Measurements from ENCODE around the gene PPP2R5D. TPM values are rescaled to one million over a fixed set of nuclear protein-coding genes. Genes with fewer than 3 reads are reported as not detected.

Gene PPP2R5D
- total RNA-seq, 1 experiment from 2014 or later: 52.7 TPM

DNA sequence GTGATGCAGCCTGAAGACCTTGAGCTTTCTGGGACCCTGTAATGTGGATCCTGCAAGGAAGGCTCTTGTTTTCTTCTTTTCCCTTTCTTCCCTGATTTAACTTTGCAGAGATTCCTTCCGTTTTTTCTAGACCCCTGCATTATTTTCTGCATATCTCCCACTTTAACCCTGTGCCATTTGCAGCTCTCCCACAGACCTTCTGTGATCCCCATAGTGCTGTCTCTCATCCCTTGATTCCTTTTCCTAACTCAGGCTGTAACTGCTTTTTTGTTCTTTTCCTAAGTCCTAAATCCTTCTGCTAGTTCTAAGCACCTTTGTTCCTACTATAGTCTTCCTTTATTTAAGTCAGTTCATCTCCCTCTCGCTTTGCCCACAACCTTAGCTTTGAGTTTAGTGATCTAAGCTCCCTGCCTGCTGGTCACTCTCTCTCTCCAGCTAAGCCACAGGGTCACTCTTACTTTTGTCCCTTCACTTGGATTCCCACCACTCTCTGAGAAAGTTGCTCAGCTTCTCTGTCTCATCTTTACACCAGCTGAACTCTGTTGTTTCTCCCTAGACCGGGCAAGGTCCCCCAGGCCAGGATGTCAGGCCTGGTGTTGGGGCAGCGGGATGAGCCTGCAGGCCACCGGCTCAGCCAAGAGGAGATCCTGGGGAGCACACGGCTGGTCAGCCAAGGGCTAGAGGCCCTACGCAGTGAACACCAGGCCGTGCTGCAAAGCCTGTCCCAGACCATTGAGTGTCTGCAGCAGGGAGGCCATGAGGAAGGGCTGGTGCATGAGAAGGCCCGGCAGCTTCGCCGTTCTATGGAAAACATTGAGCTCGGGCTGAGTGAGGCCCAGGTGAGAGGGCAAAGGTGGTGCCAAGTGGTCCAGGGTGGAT is 76.6 kb downstream of the PPP2R5D start:
- Mint-ChIP-seq H3K27ac (peak overlapping the region; percentile 66), H3K27me3 (ENCODE audit: low read depth) (no peaks in the 10 kb centered on the region), H3K4me1 (peaks cover 21% of the 10 kb centered on the region), H3K4me3 (peak overlapping the region; percentile 91), H3K36me3 (peaks cover 15% of the 10 kb centered on the region), H3K9me3 (no peaks in the 10 kb centered on the region)
- ATAC-seq: no peak
- no peak for TF ChIP-seq ZNF232 (CRISPR knock-in tag; IDR thresholded peaks at IDR 0.05)
- no peak for TF ChIP-seq SOX15 (CRISPR knock-in tag; IDR thresholded peaks at IDR 0.05)
- TF ChIP-seq JAZF1 (CRISPR knock-in tag; IDR thresholded peaks at IDR 0.05): no peak
- no peak for TF ChIP-seq KAT7 (CRISPR knock-in tag; IDR thresholded peaks at IDR 0.05; ENCODE audit: borderline replicate concordance)
- no peak for TF ChIP-seq ATF1 (CRISPR knock-in tag; IDR thresholded peaks at IDR 0.05)
- TF ChIP-seq HMGXB4 (CRISPR knock-in tag; IDR thresholded peaks at IDR 0.05): no peak
- no peak for TF ChIP-seq CREB1 (CRISPR knock-in tag; IDR thresholded peaks at IDR 0.05)
- TF ChIP-seq, protein P1, sequence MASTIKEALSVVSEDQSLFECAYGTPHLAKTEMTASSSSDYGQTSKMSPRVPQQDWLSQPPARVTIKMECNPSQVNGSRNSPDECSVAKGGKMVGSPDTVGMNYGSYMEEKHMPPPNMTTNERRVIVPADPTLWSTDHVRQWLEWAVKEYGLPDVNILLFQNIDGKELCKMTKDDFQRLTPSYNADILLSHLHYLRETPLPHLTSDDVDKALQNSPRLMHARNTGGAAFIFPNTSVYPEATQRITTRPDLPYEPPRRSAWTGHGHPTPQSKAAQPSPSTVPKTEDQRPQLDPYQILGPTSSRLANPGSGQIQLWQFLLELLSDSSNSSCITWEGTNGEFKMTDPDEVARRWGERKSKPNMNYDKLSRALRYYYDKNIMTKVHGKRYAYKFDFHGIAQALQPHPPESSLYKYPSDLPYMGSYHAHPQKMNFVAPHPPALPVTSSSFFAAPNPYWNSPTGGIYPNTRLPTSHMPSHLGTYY (CRISPR knock-in tag; IDR thresholded peaks at IDR 0.05): no peak
- no peak for TF ChIP-seq NR3C1 (CRISPR knock-in tag; conservative IDR thresholded peaks at IDR 0.05; ENCODE audit: low read depth)
- no peak for TF ChIP-seq MXD4 (CRISPR knock-in tag; IDR thresholded peaks at IDR 0.05; ENCODE audit: borderline replicate concordance)
- TF ChIP-seq PRDM15 (CRISPR knock-in tag; IDR thresholded peaks at IDR 0.05): no peak
- TF ChIP-seq SP1 (CRISPR knock-in tag; conservative IDR thresholded peaks at IDR 0.05): no peak
- no peak for TF ChIP-seq NR1H2 (CRISPR knock-in tag; IDR thresholded peaks at IDR 0.05)
- TF ChIP-seq ZNF416 (CRISPR knock-in tag; IDR thresholded peaks at IDR 0.05): no peak
- TF ChIP-seq TEAD4 (CRISPR knock-in tag; IDR thresholded peaks at IDR 0.05): no peak
- TF ChIP-seq ARID4B (CRISPR knock-in tag; IDR thresholded peaks at IDR 0.05; ENCODE audit: borderline replicate concordance): no peak
- no peak for TF ChIP-seq TEAD1 (CRISPR knock-in tag; IDR thresholded peaks at IDR 0.05)
- TF ChIP-seq, protein P2, sequence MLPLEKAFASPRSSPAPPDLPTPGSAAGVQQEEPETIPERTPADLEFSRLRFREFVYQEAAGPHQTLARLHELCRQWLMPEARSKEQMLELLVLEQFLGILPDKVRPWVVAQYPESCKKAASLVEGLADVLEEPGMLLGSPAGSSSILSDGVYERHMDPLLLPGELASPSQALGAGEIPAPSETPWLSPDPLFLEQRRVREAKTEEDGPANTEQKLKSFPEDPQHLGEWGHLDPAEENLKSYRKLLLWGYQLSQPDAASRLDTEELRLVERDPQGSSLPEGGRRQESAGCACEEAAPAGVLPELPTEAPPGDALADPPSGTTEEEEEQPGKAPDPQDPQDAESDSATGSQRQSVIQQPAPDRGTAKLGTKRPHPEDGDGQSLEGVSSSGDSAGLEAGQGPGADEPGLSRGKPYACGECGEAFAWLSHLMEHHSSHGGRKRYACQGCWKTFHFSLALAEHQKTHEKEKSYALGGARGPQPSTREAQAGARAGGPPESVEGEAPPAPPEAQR (CRISPR knock-in tag; IDR thresholded peaks at IDR 0.05): no peak
- TF ChIP-seq TP53 (CRISPR knock-in tag; IDR thresholded peaks at IDR 0.05): no peak
- TF ChIP-seq, protein P3, sequence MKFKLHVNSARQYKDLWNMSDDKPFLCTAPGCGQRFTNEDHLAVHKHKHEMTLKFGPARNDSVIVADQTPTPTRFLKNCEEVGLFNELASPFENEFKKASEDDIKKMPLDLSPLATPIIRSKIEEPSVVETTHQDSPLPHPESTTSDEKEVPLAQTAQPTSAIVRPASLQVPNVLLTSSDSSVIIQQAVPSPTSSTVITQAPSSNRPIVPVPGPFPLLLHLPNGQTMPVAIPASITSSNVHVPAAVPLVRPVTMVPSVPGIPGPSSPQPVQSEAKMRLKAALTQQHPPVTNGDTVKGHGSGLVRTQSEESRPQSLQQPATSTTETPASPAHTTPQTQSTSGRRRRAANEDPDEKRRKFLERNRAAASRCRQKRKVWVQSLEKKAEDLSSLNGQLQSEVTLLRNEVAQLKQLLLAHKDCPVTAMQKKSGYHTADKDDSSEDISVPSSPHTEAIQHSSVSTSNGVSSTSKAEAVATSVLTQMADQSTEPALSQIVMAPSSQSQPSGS (CRISPR knock-in tag; IDR thresholded peaks at IDR 0.05; ENCODE audit: borderline replicate concordance, low read depth): no peak
- DNase-seq (ENCODE audit: low spot score): no peak
- CTCF ChIA-PET: interaction anchor here (1.4 to 3.3 kb wide), 2 partner anchors 82 to 97 kb away, joined by 3 to 24 read pairs; no protein-coding TSS in a partner anchor
- POLR2A ChIA-PET: no interaction called here

Measured in WTC11 (cell line).